Breast epithelium (tissue), 3 donors: ENCODE data around the gene FXYD4.

ENCODE experiments used
- CTCF ChIP-seq, 3 donors: fragments of 450-650 bp; IDR thresholded peaks; one replicate each; pipeline ENCODE4 v1.5.1; 2016 to 2017; ENCODE audit warnings: antibody characterized with exemption in 3 of 3, mild to moderate bottlenecking in 3 of 3, moderate library complexity in 3 of 3
- POLR2A ChIP-seq: fragments of 450-650 bp; IDR thresholded peaks from one replicate; pipeline ENCODE4 v1.6.1; 2016; ENCODE audit warnings: antibody characterized with exemption, mild to moderate bottlenecking, moderate library complexity

- TF ChIP-seq CTCF (IDR thresholded peaks at IDR 0.05), result no peak
- no peak for TF ChIP-seq POLR2A
Measured at GRCh38 chr10:43322769-43323168, 48.7 kb upstream of the FXYD4 start.
